Aorta (tissue), 5 donors: ENCODE results near the gene TAGLN2. TPM values are rescaled to one million over a fixed set of nuclear protein-coding genes. Genes with fewer than 3 reads are reported as not detected.

Experiments used
- ATAC-seq: fragments of 200-7000 bp; cut with Tn5 transposase; one replicate; pipeline ENCODE4 v1.9.1; 2022; ENCODE audit warnings: moderate library complexity; ENCODE audit not compliant: low FRiP score
- DNase-seq, 2 donors: peaks; one replicate each; pipeline ENCODE4 v3.0.0-alpha.2; 2020
- H3K27ac ChIP-seq, 2 donors: one replicate each; pipeline ENCODE4 v1.5.1; 2013; ENCODE audit warnings: low read length in 2 of 2, mild to moderate bottlenecking in 2 of 2, moderate library complexity in 2 of 2, control low read depth in 1 of 2, inconsistent platforms in 1 of 2, low read depth in 1 of 2
- H3K27me3 ChIP-seq, 2 donors: one replicate each; pipeline ENCODE4 v1.6.1; 2013; ENCODE audit warnings: control low read depth in 1 of 2, low read length in 1 of 2, mild to moderate bottlenecking in 1 of 2, moderate library complexity in 1 of 2; ENCODE audit not compliant: insufficient read depth in 2 of 2, control insufficient read depth in 1 of 2
- H3K36me3 ChIP-seq, 2 donors: one replicate each; pipeline ENCODE4 v1.6.1; 2013; ENCODE audit warnings: control low read depth in 1 of 2, low read length in 1 of 2, mild to moderate bottlenecking in 1 of 2; ENCODE audit not compliant: insufficient read depth in 2 of 2, control insufficient read depth in 1 of 2
- H3K4me1 ChIP-seq, 2 donors: one replicate each; pipeline ENCODE4 v1.6.1; 2013; ENCODE audit warnings: low read length in 2 of 2, control low read depth in 1 of 2, mild to moderate bottlenecking in 1 of 2, moderate library complexity in 1 of 2; ENCODE audit not compliant: insufficient read depth in 2 of 2, control insufficient read depth in 1 of 2
- H3K4me3 ChIP-seq, 2 donors: one replicate each; pipeline ENCODE4 v1.5.1; 2013; ENCODE audit warnings: low read length in 2 of 2, control low read depth in 1 of 2, mild to moderate bottlenecking in 1 of 2
- H3K9me3 ChIP-seq: one replicate; pipeline ENCODE4 v1.6.1; 2013; ENCODE audit warnings: mild to moderate bottlenecking, low read length; ENCODE audit not compliant: control insufficient read depth
- WGBS, 2 donors: extraction: QIAGEN DNeasy Blood & Tissue Kit; methylation state at CpG; one replicate each; pipeline ENCODE4 v1.1.7; 2013; 5-methylcytosine and 5-hydroxymethylcytosine counted together
- intact Hi-C, 2 donors: fragments of 100-400 bp; cut with DNase I; formaldehyde crosslinking; loops; one replicate each; pipeline versions ENCODE4 v1.14.2 to v1.15.0; 2022
- microRNA-seq, 2 donors: library from miRNA; unstranded; fragments of <30 nt; microRNA quantifications; one replicate each; pipeline ENCODE4 v1.2.0, GENCODE V29; 2020
- polyA plus RNA-seq, 2 donors: library from polyadenylated mRNA; stranded (reverse); fragments of 200-250 nt; gene quantifications; one replicate each; pipeline ENCODE4 v1.2.3, GENCODE V29; 2013
- total RNA-seq, 2 donors: library from RNA; stranded (reverse); fragmentation: NEBNext Ultra II Directional; extraction: Animal tissue kit (Norgen Biotek cat#: 25700); gene quantifications; one replicate each; pipeline ENCODE4 v1.2.1, GENCODE V29; 2021
- donor health status: healthy with polysubstance abuse.
- donor health status: Bipolar disorder and iron deficiency.
- donor health status: DM: no; HTN: no; CAD: no.
- donor health status: DM: no; HTN: no; CAD: no.
- donor health status: DM: yes; HTN: yes; CAD: no.

TAGLN2 gene
- total and polyA plus RNA-seq, 4 donors, result 316 to 383 (median 350) TPM

DNA sequence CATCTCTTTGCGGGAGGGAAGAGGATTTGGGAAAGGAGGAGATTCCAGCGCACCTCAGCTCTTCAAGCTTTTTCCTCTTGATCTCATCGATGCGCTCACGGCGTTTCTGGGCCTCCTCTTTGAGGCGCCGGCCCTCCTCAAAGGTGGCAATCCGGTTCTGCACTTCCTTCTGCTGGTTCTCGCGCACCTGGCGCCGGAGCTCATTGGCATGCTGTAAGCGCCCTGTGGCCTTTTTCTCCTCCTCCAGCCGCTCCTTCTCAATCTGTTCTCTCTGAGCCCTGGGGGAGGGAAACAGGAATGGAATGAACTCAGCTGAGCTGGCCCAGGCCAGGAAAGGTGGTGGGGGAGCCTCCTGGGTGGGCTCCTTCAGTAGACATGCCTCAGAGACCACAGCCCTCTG is 52.4 kb downstream of the TAGLN2 start:
- Histone ChIP-seq H3K9me3 (no peaks in the 10 kb centered on the region), H3K4me3 (no peak overlapping the region), H3K27ac (no peak overlapping the region), H3K36me3 (no peaks in the 10 kb centered on the region), H3K27me3 (no peaks in the 10 kb centered on the region), H3K4me1 (no peaks in the 10 kb centered on the region)
- intact Hi-C loops, result no loop called here
- ATAC-seq, result no peak
- no peak for DNase-seq
- WGBS, 2 donors, result 77 to 88% methylated on average over 15 of the region's 15 CpGs

DNA sequence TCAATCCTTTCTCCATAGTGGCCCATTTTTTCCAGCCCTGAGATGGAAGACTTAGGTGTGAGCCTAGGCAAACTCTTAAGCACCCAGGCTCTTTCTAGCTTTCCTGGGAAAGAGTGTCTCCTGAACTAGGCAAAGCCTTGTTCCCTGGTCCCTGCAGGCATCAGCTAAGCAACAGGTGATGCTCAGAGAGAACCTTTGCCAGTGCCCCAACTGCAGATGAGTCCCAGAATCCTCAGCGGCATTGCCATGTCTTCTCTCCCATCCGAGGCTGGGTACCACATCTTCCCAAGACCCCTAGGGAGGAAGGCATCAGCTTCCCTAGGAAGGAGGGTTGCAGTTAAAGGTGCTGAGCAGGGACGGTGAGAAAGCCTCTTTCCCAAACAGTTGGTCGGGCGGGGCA is 54.6 kb downstream of the TAGLN2 start:
- Histone ChIP-seq H3K4me1 (no peaks in the 10 kb centered on the region), H3K9me3 (no peaks in the 10 kb centered on the region), H3K27ac (no peak overlapping the region), H3K4me3 (no peak overlapping the region), H3K36me3 (no peaks in the 10 kb centered on the region), H3K27me3 (no peaks in the 10 kb centered on the region)
- intact Hi-C loops, result no loop called here
- 91 to 92% methylated on average over 5 of the region's 5 CpGs for WGBS, 2 donors
- no peak for ATAC-seq
- DNase-seq, result no peak

DNA sequence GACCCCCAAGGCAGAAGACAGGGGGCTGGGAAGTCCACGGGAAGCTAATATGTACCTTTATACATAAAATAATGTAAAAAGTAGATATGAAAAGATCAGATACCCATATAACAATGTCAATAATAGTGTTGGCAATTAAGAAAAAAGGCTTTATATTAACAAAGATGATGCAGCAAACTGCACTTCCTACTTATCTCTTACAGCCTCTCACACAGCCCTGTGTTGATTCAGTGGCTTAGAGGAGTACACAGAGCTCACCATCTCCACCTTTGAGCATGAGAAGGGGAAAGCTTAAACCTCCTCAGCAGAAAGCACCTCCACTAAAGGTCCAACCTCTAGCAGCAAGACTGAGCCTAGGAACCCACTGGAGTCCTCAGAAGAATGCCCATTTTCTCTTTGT is 55.7 kb downstream of the TAGLN2 start:
- 55 to 73% methylated on average over 1 of the region's 1 CpG for WGBS, 2 donors
- Histone ChIP-seq H3K27ac (no peak overlapping the region), H3K36me3 (no peaks in the 10 kb centered on the region), H3K4me1 (no peaks in the 10 kb centered on the region), H3K4me3 (no peak overlapping the region), H3K27me3 (no peaks in the 10 kb centered on the region), H3K9me3 (no peaks in the 10 kb centered on the region)
- DNase-seq (no peak), ATAC-seq (no peak)
- intact Hi-C loops, result no loop called here

DNA sequence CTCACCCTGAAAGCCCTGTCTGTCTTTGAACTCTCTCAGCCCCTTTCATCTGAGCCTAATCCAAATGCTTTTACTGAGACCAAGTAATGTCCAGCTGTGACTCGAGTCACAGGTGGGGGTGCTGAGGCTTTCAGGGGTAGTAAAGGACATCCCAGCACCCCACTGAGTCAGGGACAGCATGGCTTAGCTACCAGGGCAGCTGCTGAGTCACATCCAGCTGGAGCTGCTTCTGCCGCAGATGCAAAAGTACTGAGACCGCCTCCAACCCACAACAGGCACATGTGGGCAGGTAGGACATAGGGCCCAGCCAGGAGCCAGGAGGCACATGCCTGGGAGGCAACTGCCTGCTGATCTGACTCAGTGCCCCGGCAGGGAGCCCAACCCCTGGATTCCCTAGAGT is 56.1 kb downstream of the TAGLN2 start:
- DNase-seq, result no peak
- Histone ChIP-seq H3K27me3 (no peaks in the 10 kb centered on the region), H3K36me3 (no peaks in the 10 kb centered on the region), H3K4me3 (no peak overlapping the region), H3K27ac (no peak overlapping the region), H3K4me1 (no peaks in the 10 kb centered on the region), H3K9me3 (no peaks in the 10 kb centered on the region)
- no peak for ATAC-seq
- intact Hi-C loops, result no loop called here
- WGBS, 2 donors, result 59% methylated on average over 4 of the region's 4 CpGs

DNA sequence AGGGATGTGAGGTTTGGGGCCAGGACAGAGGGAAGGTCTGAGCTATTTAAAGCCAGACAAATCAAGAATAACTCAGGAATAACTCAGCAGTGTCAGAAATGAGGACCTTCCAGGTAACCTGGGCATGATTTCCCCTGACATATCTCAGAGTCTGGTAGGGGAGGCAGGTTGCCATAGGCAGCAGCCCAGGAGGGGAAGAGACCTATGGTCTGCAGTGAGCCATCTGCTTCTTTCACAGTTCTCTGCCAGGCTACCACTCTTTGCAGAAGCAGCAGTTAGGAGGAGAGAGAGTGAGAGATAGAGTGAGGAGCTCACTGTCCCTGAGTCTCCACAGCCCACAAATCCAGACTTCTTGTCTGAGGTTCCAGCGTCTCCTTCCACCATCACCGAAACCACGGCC is 56.5 kb downstream of the TAGLN2 start:
- Histone ChIP-seq H3K36me3 (no peaks in the 10 kb centered on the region), H3K9me3 (no peaks in the 10 kb centered on the region), H3K27me3 (no peaks in the 10 kb centered on the region), H3K4me1 (no peaks in the 10 kb centered on the region), H3K4me3 (no peak overlapping the region), H3K27ac (no peak overlapping the region)
- DNase-seq (no peak), ATAC-seq (no peak)
- intact Hi-C loops, result no loop called here
- 57 to 82% methylated on average over 3 of the region's 3 CpGs for WGBS, 2 donors

Small RNA genes within 50 kb of the gene (microRNA-seq; reads per million reads assigned to microRNA genes)
- gene MIR4259, result 0 reads per million in 2 donors

Other genes with a start within 250 kb of the TAGLN2 start
- gene CRP, start 210.9 kb downstream of the TAGLN2 start, total RNA-seq, result under 1 TPM in 1 of 2 donors, not detected in 1; 0.32 TPM
- 1 to 10 TPM in 1 of 2 donors, under 1 TPM in 1; 0.05 to 1.1 TPM for gene CRP, start 210.9 kb downstream of the TAGLN2 start, polyA plus RNA-seq
- 10 to 100 TPM; 47.1 to 47.7 TPM for gene DUSP23, start 144.5 kb downstream of the TAGLN2 start, total RNA-seq
- gene DUSP23, start 144.5 kb downstream of the TAGLN2 start, polyA plus RNA-seq, result 10 to 100 TPM; 48.8 to 53.6 TPM
- 1 to 10 TPM in 1 of 2 donors, under 1 TPM in 1; 0.45 to 1.7 TPM for gene FCRL6, start 123.1 kb downstream of the TAGLN2 start, total RNA-seq
- gene FCRL6, start 123.1 kb downstream of the TAGLN2 start, polyA plus RNA-seq, result under 1 TPM in 1 of 2 donors, not detected in 1; 0.88 TPM
- gene SLAMF8, start 98.6 kb downstream of the TAGLN2 start, total RNA-seq, result 10 to 100 TPM in 1 of 2 donors, 1 to 10 TPM in 1; 8.0 to 12.8 TPM
- gene SLAMF8, start 98.6 kb downstream of the TAGLN2 start, polyA plus RNA-seq, result 1 to 10 TPM; 1.3 to 3.9 TPM
- under 1 TPM in 1 of 2 donors, not detected in 1; 0.21 TPM for gene VSIG8, start 62.9 kb downstream of the TAGLN2 start, total RNA-seq
- gene VSIG8, start 62.9 kb downstream of the TAGLN2 start, polyA plus RNA-seq, result under 1 TPM in 1 of 2 donors, not detected in 1; 0.56 TPM
- 1 to 10 TPM; 2.5 to 2.7 TPM for gene CFAP45, start 25.3 kb downstream of the TAGLN2 start, total RNA-seq
- 1 to 10 TPM in 1 of 2 donors, not detected in 1; 2.7 TPM for gene CFAP45, start 25.3 kb downstream of the TAGLN2 start, polyA plus RNA-seq
- under 1 TPM in 1 of 2 donors, not detected in 1; 0.30 TPM for gene IGSF9, start 20.1 kb upstream of the TAGLN2 start, total RNA-seq
- gene IGSF9, start 20.1 kb upstream of the TAGLN2 start, polyA plus RNA-seq, result 1 to 10 TPM in 1 of 2 donors, under 1 TPM in 1; 0.05 to 1.0 TPM
- not detected for gene SLAMF9, start 28.7 kb upstream of the TAGLN2 start, total RNA-seq
- gene SLAMF9, start 28.7 kb upstream of the TAGLN2 start, polyA plus RNA-seq, result not detected
- gene PIGM, start 106.5 kb upstream of the TAGLN2 start, total RNA-seq, result 1 to 10 TPM; 5.3 to 6.7 TPM
- gene PIGM, start 106.5 kb upstream of the TAGLN2 start, polyA plus RNA-seq, result 1 to 10 TPM; 1.3 to 3.6 TPM
- under 1 TPM; 0.10 to 0.24 TPM for gene KCNJ10, start 144.7 kb upstream of the TAGLN2 start, total RNA-seq
- under 1 TPM in 1 of 2 donors, not detected in 1; 0.63 TPM for gene KCNJ10, start 144.7 kb upstream of the TAGLN2 start, polyA plus RNA-seq
- not detected for gene KCNJ9, start 156.0 kb upstream of the TAGLN2 start, total RNA-seq
- not detected for gene KCNJ9, start 156.0 kb upstream of the TAGLN2 start, polyA plus RNA-seq
- 10 to 100 TPM; 29.5 to 33.5 TPM for gene IGSF8, start 173.1 kb upstream of the TAGLN2 start, total RNA-seq
- gene IGSF8, start 173.1 kb upstream of the TAGLN2 start, polyA plus RNA-seq, result 10 to 100 TPM; 10.5 to 48.0 TPM
- 10 to 100 TPM; 24.8 to 27.7 TPM for gene ATP1A2, start 190.3 kb upstream of the TAGLN2 start, total RNA-seq
- gene ATP1A2, start 190.3 kb upstream of the TAGLN2 start, polyA plus RNA-seq, result 10 to 100 TPM; 15.3 to 26.9 TPM
- gene ATP1A4, start 226.1 kb upstream of the TAGLN2 start, total RNA-seq, result under 1 TPM in 1 of 2 donors, not detected in 1; 0.19 TPM
- gene ATP1A4, start 226.1 kb upstream of the TAGLN2 start, polyA plus RNA-seq, result under 1 TPM in 1 of 2 donors, not detected in 1; 0.36 TPM